Thyroid gland (tissue), 4 donors: ENCODE measurements around the gene C3orf70. TPM values are rescaled to one million over a fixed set of nuclear protein-coding genes. Genes with fewer than 3 reads are reported as not detected.

Source experiments
- DNase-seq, 2 donors: peaks; one replicate each; pipeline ENCODE4 v3.0.0-alpha.2; 2019
- H3K27ac ChIP-seq, 3 donors: fragments of 200-600 bp; sonication (generic); 1 replicate in 2 of 3; 2 replicates in 1 of 3; pipeline ENCODE4 v1.5.1; 2016 to 2019; ENCODE audit warnings: mild to moderate bottlenecking in 1 of 3, moderate library complexity in 1 of 3
- H3K27me3 ChIP-seq: fragments of 200-600 bp; sonication (generic); one replicate; pipeline ENCODE4 v1.5.1; 2019
- H3K36me3 ChIP-seq, 2 donors: fragments of 200-600 bp; sonication (generic); one replicate each; pipeline ENCODE4 v1.5.1; 2016 to 2019
- H3K4me1 ChIP-seq, 2 donors: fragments of 200-600 bp; sonication (generic); one replicate each; pipeline ENCODE4 v1.5.1; 2017 to 2019
- H3K4me3 ChIP-seq, 3 donors: fragments of 200-600 bp; sonication (generic); replicated peaks in 1 of 3; 1 replicate in 2 of 3; 2 replicates in 1 of 3; pipeline ENCODE4 v1.5.1; 2016; ENCODE audit warnings: mild to moderate bottlenecking in 1 of 3
- H3K9me3 ChIP-seq: fragments of 200-600 bp; sonication (generic); one replicate; pipeline ENCODE4 v1.5.1; 2017
- POLR2A ChIP-seq, 2 donors: fragments of 450-650 bp; IDR thresholded peaks; one replicate each; pipeline ENCODE4 v1.6.1; 2017; ENCODE audit warnings: antibody characterized with exemption in 2 of 2, mild to moderate bottlenecking in 2 of 2, moderate library complexity in 1 of 2
- whole genome bisulfite sequencing, 2 donors: methylation state at CpG; one replicate each; pipeline ENCODE4 v1.1.5; 2017; 5-methylcytosine and 5-hydroxymethylcytosine counted together
- intact Hi-C: fragments of 100-400 bp; cut with DNase I; formaldehyde crosslinking; loops from one replicate; pipeline ENCODE4 v1.15.1; 2023
- total RNA-seq, 4 donors: library from RNA; depleted of rRNA; stranded (reverse); fragments of >200 nt; gene quantifications; one replicate each; pipeline ENCODE4 v1.2.3, GENCODE V29; 2016
- TF ChIP-seq, protein P1 (sequence below), 6 experiments: fragments of 200-600 bp in 3 of 6; fragments of 450-650 bp in 3 of 6; sonication (generic) in 3 of 6; IDR thresholded peaks; one replicate each; pipeline ENCODE4 v1.5.1; 2016 to 2019; ENCODE audit warnings: antibody characterized with exemption in 6 of 6, mild to moderate bottlenecking in 2 of 6, inconsistent platforms in 1 of 6, moderate library complexity in 1 of 6

The C3orf70 gene
- total RNA-seq, 4 donors from 2014 or later: 1.6 to 3.0 (median 2.1) TPM

DNA sequence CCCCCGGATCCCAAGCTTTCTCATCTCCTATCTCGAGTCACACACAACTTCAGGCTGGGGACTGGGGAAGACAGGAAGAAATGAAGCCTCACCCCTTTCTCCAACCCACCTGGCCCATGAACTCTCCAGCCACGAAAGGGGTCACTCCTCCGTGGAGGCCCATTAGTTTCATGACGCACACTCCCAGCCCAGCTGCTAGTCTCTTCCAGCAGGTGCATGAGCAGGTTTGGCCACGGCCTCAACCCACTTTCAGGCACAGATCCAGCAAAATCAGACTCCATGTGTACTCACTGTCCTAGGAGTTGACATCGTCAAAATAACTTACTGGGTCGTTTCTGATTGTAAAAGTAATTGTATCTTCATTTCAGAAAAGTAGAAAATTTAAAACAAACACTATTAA is 76.6 kb downstream of the C3orf70 start:
- Histone ChIP-seq H3K4me3 (no peak overlapping the region), H3K27ac (no peak overlapping the region), H3K4me1 (peaks cover 0 to 11% of the 10 kb centered on the region in 2 donors), H3K27me3 (no peaks in the 10 kb centered on the region), H3K9me3 (no peaks in the 10 kb centered on the region), H3K36me3 (no peaks in the 10 kb centered on the region)
- TF ChIP-seq, protein P1, sequence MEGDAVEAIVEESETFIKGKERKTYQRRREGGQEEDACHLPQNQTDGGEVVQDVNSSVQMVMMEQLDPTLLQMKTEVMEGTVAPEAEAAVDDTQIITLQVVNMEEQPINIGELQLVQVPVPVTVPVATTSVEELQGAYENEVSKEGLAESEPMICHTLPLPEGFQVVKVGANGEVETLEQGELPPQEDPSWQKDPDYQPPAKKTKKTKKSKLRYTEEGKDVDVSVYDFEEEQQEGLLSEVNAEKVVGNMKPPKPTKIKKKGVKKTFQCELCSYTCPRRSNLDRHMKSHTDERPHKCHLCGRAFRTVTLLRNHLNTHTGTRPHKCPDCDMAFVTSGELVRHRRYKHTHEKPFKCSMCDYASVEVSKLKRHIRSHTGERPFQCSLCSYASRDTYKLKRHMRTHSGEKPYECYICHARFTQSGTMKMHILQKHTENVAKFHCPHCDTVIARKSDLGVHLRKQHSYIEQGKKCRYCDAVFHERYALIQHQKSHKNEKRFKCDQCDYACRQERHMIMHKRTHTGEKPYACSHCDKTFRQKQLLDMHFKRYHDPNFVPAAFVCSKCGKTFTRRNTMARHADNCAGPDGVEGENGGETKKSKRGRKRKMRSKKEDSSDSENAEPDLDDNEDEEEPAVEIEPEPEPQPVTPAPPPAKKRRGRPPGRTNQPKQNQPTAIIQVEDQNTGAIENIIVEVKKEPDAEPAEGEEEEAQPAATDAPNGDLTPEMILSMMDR (IDR thresholded peaks at IDR 0.05): no peak
- no peak for TF ChIP-seq POLR2A (IDR thresholded peaks at IDR 0.05)
- intact Hi-C loops: no loop called here
- 84 to 90% methylated on average over 8 of the region's 8 CpGs for WGBS, 2 donors
- DNase-seq: no peak

GRCh38 chr3:185075547-185075946 is 77.3 kb downstream of the C3orf70 start:
- peaks cover 0 to 10% of the 10 kb centered on the region in 2 donors for H3K4me1 ChIP-seq
- H3K9me3 ChIP-seq: no peaks in the 10 kb centered on the region
- H3K36me3 ChIP-seq: no peaks in the 10 kb centered on the region
- WGBS, 2 donors: 91 to 93% methylated on average over 13 of the region's 13 CpGs
- TF ChIP-seq, protein P1 (IDR thresholded peaks at IDR 0.05): no peak
- TF ChIP-seq POLR2A (IDR thresholded peaks at IDR 0.05): no peak
- no peak overlapping the region for H3K4me3 ChIP-seq
- no peaks in the 10 kb centered on the region for H3K27me3 ChIP-seq
- no peak overlapping the region for H3K27ac ChIP-seq
- no peak for DNase-seq
- intact Hi-C loops: no loop called here

- Histone ChIP-seq H3K27me3 (no peaks in the 10 kb centered on the region), H3K4me3 (no peak overlapping the region), H3K27ac (no peak overlapping the region), H3K36me3 (no peaks in the 10 kb centered on the region), H3K9me3 (no peaks in the 10 kb centered on the region), H3K4me1 (no peaks in the 10 kb centered on the region)
- WGBS, 2 donors: 20 to 59% methylated on average over 3 to 7 of the region's 7 CpGs
- DNase-seq: no peak
- intact Hi-C loops: no loop called here
- TF ChIP-seq, protein P1 (IDR thresholded peaks at IDR 0.05): no peak
- no peak for TF ChIP-seq POLR2A (IDR thresholded peaks at IDR 0.05)
These were observed 81.5 kb downstream of the C3orf70 start for GRCh38 chr3:185071287-185071800.

DNA sequence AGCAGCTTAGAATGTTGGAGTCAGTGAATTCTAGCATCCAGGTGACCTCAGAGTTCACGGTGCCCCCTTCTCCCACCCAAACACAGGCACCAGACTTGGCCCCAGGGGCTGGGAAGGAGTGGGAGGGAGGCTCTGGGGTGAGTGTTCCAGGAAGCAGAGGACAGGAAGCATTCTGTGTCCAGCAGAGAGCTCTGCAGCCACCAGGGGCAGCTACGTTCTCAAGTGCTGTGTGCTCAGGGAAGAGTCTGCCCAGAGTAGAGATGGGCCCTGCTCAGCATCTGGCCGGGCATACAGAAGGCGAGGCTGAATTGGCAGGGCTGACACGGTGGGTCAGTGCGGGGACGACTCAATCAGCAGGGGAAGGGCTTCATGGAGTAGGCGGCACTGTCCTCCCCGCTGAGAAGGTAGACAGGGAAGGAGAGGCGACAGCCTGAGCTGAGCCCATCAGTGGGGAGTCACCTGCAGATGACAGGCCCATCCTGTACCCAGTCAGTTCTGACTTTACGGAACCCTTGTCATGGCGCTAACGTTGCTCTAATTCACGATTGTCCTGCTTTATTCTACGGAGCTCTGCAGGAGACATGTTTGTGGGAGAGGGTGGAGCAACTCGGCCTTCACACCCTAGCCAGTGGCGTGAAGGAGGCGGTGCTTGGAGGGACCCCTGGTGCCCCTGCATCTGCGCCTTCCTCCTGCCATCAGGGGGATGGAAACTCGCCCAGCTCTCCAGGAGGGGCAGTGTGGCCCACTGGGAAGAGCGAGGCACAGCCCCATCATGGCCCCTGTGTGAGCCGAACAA is 82.2 kb downstream of the C3orf70 start:
- Histone ChIP-seq H3K36me3 (no peaks in the 10 kb centered on the region), H3K27ac (no peak overlapping the region), H3K4me3 (no peak overlapping the region), H3K9me3 (no peaks in the 10 kb centered on the region), H3K4me1 (no peaks in the 10 kb centered on the region), H3K27me3 (no peaks in the 10 kb centered on the region)
- intact Hi-C loops: no loop called here
- no peak for TF ChIP-seq POLR2A (IDR thresholded peaks at IDR 0.05)
- TF ChIP-seq, protein P1 (IDR thresholded peaks at IDR 0.05): peak in 1 of 6 experiments; percentile 22
- DNase-seq: no peak
- 79 to 81% methylated on average over 21 to 22 of the region's 22 CpGs for WGBS, 2 donors
